GM19035 (cell line): ENCODE data around the gene UMAD1.

Experiments
- ATAC-seq: cut with Tn5 transposase; IDR thresholded peaks from one replicate; pipeline ENCODE4 v1.9.1; 2021; ENCODE audit not compliant: unreplicated experiment

Gene UMAD1

DNA sequence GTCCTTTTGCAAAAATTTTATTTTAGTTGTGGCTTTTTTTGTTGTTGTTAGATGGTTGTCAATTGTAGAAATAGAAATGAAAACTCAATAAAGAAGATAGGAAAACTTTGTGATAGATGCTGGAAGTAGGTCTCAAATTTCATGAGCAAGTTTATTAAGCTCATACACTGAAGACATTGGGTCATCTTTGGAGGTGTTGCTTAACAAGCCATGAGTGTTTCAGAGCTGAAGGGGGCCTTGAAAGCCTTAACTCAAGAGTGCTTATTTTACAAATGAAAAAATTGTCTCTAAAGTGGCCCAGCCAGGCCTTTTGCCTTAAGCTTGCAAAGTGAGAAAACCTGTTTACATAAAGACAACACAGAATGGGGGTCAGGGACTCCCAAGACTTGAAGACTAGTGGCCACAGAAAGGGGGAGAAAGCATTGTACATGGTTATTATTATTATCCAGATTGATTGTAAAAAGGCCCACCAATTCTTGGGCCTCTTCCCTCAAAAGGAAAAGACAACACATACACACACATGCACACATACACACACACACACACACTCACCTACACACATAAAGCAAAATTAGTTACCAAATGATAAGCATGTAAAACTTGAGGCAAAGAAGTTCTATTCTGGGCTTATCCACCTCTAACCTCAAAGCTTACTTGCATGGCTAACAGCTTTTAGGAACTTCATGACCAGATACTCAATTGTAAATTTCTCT is 278.3 kb downstream of the UMAD1 start:
- no peak for ATAC-seq

DNA sequence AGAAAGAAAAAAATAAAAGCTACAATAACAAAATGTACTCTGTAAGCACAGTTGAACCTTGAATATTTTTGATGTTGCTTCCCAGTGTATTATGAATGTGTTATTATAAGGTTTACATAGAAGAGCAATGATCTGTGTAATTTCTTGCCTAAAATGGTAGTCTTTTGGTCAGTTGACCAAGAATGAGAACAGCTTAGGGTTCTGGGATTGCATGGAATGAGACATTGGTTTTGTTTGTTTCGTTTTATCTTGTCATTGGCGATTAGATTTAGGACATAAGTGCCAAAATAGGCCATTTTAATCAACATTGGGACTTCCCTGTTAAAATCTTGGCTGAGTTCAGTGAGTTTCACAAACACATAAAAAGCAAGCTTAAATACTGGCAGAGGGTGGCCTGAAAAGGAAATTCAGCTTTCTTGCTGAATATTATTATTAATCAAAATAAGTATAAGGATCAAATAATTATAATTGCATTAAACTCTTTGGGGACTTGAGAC is 278.9 kb downstream of the UMAD1 start:
- ATAC-seq = no peak

DNA sequence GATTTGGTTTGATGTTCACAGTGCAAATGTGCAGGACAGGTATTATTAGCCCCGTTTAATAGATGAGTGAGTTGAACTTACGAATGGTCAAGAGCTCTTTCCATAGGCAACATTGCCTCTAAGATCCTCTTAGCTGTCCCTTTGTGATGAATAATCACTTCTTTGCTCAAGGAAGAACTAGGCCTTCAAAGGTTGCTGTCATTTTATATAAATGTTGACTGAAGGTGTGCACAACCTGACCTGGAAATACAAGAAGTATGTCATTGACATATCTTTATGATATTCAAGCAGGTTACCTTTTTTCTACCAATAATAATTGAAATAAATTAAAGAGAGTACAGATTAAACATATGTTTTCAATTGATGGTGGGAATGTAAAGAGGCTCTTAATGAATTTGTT is 279.5 kb downstream of the UMAD1 start:
- ATAC-seq = peak; percentile 3

DNA sequence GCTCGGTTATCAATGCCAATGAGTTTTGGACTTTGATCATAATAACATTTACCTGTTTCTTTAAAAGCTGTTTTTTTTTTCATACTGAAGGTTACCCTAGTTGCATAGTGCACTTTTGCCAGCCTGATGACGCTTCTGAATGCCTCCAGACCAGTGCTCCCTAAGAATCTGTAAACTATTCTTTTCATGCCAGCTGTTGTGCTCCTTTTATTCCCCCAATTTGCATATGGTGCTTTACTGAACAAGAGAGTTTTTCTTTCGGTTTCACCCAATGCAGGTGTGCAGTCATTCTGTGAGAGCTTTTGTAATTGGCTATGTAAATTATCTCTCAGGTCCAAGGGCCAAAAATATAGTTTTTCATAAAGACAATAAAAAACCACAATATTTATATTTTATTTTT is 279.9 kb downstream of the UMAD1 start:
- peak; percentile 95 for ATAC-seq

DNA sequence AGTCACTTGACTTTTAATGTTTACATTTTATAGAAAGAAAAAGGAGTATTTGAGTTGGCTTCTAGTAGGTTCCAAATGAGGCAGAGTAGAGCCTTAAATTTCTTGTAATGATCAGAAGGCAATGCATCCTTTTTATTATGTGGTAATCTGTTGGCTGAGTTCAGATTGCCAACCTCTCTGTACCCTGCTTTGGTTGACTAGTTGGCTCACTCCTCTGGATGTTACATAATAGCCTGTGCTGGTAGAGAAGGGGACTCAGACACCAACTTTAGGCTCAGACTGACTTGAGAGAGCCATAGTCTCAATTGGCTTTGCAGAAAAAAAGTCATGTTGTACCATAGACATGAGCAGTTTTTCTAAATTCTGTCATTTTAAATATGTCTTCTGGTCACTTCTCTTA is 281.3 kb downstream of the UMAD1 start:
- no peak for ATAC-seq

DNA sequence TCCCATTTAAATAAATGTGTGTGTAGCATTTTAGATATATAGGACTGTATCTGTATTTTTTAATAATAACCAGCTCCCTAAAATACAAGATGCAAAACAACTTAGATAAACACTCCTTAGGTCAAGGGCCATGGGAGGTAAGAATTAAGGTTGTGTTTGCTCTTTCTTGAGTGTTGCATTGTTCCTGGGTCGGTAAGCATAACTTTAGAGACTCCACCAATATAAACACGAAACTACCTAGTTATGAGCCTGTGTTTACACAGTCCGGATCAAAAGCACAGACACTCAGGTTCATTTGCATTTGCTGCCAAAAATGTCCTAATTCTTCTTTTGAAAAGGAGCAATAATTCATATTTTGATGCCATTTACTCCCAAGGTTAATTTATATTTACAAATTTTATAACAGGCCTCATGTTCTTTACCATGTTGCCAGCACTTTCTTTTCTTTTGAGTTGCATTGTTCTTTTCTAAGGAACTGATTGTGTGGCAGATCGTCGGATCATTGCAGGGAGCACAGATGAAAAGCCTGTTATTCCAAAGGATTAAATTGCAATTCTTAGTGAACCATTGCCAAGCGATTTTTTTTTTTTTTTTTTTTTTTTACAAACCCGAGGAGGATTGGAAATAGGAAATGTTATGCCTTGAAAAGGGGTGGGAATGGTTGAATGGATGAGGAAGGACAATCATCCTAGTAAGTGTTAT is 282.3 kb downstream of the UMAD1 start:
- no peak for ATAC-seq

DNA sequence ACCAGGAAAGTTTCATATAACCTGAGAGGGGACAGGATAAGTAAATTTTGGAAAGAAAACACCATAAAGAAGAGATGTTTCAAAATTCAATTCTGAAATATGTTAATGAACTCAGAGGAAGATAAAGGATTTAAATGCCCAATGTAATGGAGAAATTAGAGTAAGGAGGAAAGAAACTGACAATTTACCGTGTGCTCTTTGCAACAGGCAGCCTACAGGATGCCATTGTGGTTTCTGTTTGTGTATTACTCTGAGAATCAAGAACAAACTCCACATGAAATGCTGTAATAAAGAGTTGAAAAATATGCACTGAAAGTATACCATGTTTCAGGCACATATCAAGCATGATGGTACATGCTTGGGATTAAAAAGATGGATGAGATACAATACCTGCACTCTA is 283.3 kb downstream of the UMAD1 start:
- ATAC-seq = no peak

DNA sequence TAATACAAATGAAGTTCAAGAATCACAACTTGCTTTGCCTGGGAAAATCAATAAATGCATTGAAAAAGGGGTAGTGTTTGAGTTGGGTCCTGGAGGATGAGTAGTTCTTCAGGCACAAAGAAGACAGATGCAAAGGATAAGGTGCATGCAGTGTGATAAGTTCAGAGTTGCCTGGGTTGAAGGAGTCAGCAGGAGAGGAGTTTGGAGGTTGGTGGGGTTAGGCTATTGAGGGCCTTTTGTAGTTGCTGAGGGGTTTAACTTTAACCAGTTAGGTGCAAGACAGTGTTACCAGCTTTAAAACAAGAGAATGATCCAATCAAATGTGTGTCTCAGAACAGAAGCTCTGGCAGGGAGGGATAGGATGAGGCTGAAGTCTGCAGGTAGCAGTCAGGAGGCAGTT is 283.8 kb downstream of the UMAD1 start:
- ATAC-seq = no peak
